ENCODE measurements around the gene IDH2.

DNA sequence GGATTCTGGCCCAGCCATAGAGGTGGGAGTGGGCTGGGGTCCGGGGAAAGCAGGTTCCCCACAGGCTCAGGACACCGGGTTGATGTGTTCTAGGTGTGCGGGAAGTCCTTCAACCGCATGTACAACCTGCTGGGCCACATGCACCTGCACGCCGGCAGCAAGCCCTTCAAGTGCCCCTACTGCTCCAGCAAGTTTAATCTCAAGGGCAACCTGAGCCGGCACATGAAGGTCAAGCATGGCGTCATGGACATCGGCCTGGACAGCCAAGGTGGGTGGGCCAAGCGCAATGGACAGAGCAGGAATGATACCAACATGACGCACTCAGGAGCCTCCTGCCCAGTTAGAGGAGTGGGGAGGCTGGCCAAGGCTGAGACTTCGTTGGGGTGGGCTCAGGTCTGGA lies 28.2 kb downstream of the IDH2 start:
- TF ChIP-seq POLR2AphosphoS5 (IDR thresholded peaks at IDR 0.05; ENCODE audit: low read depth, low read length): no peak
- no peak for TF ChIP-seq FOXP2 (optimal IDR thresholded peaks at IDR 0.05; ENCODE audit: borderline replicate concordance, extremely low read depth, extremely low read length, insufficient read depth)
- TF ChIP-seq, protein P1, sequence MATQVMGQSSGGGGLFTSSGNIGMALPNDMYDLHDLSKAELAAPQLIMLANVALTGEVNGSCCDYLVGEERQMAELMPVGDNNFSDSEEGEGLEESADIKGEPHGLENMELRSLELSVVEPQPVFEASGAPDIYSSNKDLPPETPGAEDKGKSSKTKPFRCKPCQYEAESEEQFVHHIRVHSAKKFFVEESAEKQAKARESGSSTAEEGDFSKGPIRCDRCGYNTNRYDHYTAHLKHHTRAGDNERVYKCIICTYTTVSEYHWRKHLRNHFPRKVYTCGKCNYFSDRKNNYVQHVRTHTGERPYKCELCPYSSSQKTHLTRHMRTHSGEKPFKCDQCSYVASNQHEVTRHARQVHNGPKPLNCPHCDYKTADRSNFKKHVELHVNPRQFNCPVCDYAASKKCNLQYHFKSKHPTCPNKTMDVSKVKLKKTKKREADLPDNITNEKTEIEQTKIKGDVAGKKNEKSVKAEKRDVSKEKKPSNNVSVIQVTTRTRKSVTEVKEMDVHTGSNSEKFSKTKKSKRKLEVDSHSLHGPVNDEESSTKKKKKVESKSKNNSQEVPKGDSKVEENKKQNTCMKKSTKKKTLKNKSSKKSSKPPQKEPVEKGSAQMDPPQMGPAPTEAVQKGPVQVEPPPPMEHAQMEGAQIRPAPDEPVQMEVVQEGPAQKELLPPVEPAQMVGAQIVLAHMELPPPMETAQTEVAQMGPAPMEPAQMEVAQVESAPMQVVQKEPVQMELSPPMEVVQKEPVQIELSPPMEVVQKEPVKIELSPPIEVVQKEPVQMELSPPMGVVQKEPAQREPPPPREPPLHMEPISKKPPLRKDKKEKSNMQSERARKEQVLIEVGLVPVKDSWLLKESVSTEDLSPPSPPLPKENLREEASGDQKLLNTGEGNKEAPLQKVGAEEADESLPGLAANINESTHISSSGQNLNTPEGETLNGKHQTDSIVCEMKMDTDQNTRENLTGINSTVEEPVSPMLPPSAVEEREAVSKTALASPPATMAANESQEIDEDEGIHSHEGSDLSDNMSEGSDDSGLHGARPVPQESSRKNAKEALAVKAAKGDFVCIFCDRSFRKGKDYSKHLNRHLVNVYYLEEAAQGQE (IDR thresholded peaks at IDR 0.05; ENCODE audit: insufficient read depth in 1 of 2, low read depth in 2 of 2, low read length in 2 of 2): no peak

All from PFSK-1 (cell line).